ENCODE data around the gene HSD17B12. TPM values are rescaled to one million over a fixed set of nuclear protein-coding genes. Genes with fewer than 3 reads are reported as not detected.

HSD17B12 gene
- total and polyA plus RNA-seq, 9 donors, result 27.7 to 95.7 (median 57.3) TPM

GRCh38 chr11:43868852-43869567, 188.5 kb downstream of the HSD17B12 start:
- no peak for TF ChIP-seq CTCF (IDR thresholded peaks at IDR 0.05)
- TF ChIP-seq EP300 (IDR thresholded peaks at IDR 0.05), result no peak
- TF ChIP-seq POLR2A (IDR thresholded peaks at IDR 0.05), result no peak
- no peak overlapping the region for H3K4me3 ChIP-seq
- no peaks in the 10 kb centered on the region for H3K36me3 ChIP-seq
- WGBS, 3 donors, result 48 to 63% (median 50%) methylated on average over 5 of the region's 5 CpGs
- H3K27me3 ChIP-seq, result no peaks in the 10 kb centered on the region
- no peak for DNase-seq
- H3K27ac ChIP-seq, result no peak overlapping the region
- no peaks in the 10 kb centered on the region for H3K4me1 ChIP-seq (ENCODE audit: insufficient read depth)
- H3K9me3 ChIP-seq, result no peaks in the 10 kb centered on the region
- intact Hi-C loops (cut with DNase I), result no loop called here

- DNase-seq, result no peak
- Histone ChIP-seq H3K9me3 (no peaks in the 10 kb centered on the region), H3K27ac (no peak overlapping the region), H3K4me3 (no peak overlapping the region), H3K36me3 (no peaks in the 10 kb centered on the region), H3K4me1 (ENCODE audit: insufficient read depth) (no peaks in the 10 kb centered on the region), H3K27me3 (no peaks in the 10 kb centered on the region)
- WGBS, 3 donors, result 74 to 83% (median 78%) methylated on average over 2 of the region's 2 CpGs
- no peak for TF ChIP-seq CTCF (IDR thresholded peaks at IDR 0.05)
- TF ChIP-seq POLR2A (IDR thresholded peaks at IDR 0.05), result no peak
- no peak for TF ChIP-seq EP300 (IDR thresholded peaks at IDR 0.05)
- intact Hi-C loops (cut with DNase I), result no loop called here
Measured at GRCh38 chr11:43871051-43871450, 190.5 kb downstream of the HSD17B12 start.

GRCh38 chr11:43872995-43873394, 192.5 kb downstream of the HSD17B12 start:
- no peaks in the 10 kb centered on the region for H3K27me3 ChIP-seq
- WGBS, 3 donors, result 65 to 77% (median 71%) methylated on average over 7 of the region's 7 CpGs
- DNase-seq, result no peak

GRCh38 chr11:43874078-43874477, 193.5 kb downstream of the HSD17B12 start:
- no peak overlapping the region for H3K4me3 ChIP-seq
- no peaks in the 10 kb centered on the region for H3K9me3 ChIP-seq
- DNase-seq, result no peak
- TF ChIP-seq CTCF (IDR thresholded peaks at IDR 0.05) (no peak), POLR2A (IDR thresholded peaks at IDR 0.05) (no peak), EP300 (IDR thresholded peaks at IDR 0.05) (no peak)
- no peak overlapping the region for H3K27ac ChIP-seq
- no peaks in the 10 kb centered on the region for H3K4me1 ChIP-seq (ENCODE audit: insufficient read depth)
- 72 to 78% (median 77%) methylated on average over 3 of the region's 3 CpGs for WGBS, 3 donors
- no peaks in the 10 kb centered on the region for H3K36me3 ChIP-seq
- H3K27me3 ChIP-seq, result no peaks in the 10 kb centered on the region
- intact Hi-C loops (cut with DNase I), result no loop called here

More at GRCh38 chr11:43872995-43873394, 192.5 kb downstream of the HSD17B12 start:
- H3K9me3 ChIP-seq, result no peaks in the 10 kb centered on the region
- H3K4me1 ChIP-seq (ENCODE audit: insufficient read depth), result no peaks in the 10 kb centered on the region
- intact Hi-C loops (cut with DNase I), result no loop called here
- no peak overlapping the region for H3K27ac ChIP-seq
- no peak for TF ChIP-seq CTCF (IDR thresholded peaks at IDR 0.05)
- no peaks in the 10 kb centered on the region for H3K36me3 ChIP-seq
- H3K4me3 ChIP-seq, result no peak overlapping the region

Measured in ovary (tissue), 9 donors.